ENCODE data around the gene CLCN3. TPM values are rescaled to one million over a fixed set of nuclear protein-coding genes. Genes with fewer than 3 reads are reported as not detected.
A peak's percentile ranks its signal among the peaks of the same experiment; 100 is the strongest.

The CLCN3 gene
- total RNA-seq, 2 experiments from 2014 or later: 17.8 to 42.0 TPM

GRCh38 chr4:169716677-169717076 lies 96.3 kb downstream of the CLCN3 start:
- H3K4me2 ChIP-seq (ENCODE audit: low read length): no peak overlapping the region
- H2AFZ ChIP-seq (ENCODE audit: low read length): no peak overlapping the region
- no peaks in the 10 kb centered on the region for H3K9me3 ChIP-seq (ENCODE audit: low read length)
- DNase-seq (ENCODE audit: low spot score): no peak
- intact Hi-C loops (cut with micrococcal nuclease; ENCODE audit: unreplicated experiment): no loop called here
- H3K79me2 ChIP-seq (ENCODE audit: insufficient read depth, low read depth, low read length): no peaks in the 10 kb centered on the region
- no peak overlapping the region for H3K27ac ChIP-seq (ENCODE audit: low read depth, low read length, poor library complexity, severe bottlenecking)
- 0 out of 2 replicates have a peak, but pooled peaks cover 5% of the 10 kb centered on the region for H4K20me1 ChIP-seq (ENCODE audit: insufficient read depth, low read length)
- TF ChIP-seq CTCF (conservative IDR thresholded peaks at IDR 0.05; ENCODE audit: low read length): no peak
- TF ChIP-seq EZH2phosphoT487 (IDR thresholded peaks at IDR 0.05; ENCODE audit: borderline replicate concordance, low read depth, low read length): no peak
- POLR2A ChIA-PET: no interaction called here
- no peaks in the 10 kb centered on the region for H3K4me1 ChIP-seq (ENCODE audit: insufficient read depth, low read length, poor library complexity, severe bottlenecking)
- no TSS peak for BruUV-seq (replicated peaks)
- CTCF ChIA-PET (ENCODE audit: unreplicated experiment): no interaction called here
- no peaks in the 10 kb centered on the region for H3K9me2 ChIP-seq (ENCODE audit: insufficient read depth, low read length)
- H3K4me3 ChIP-seq (ENCODE audit: low read depth, low read length, poor library complexity, severe bottlenecking): no peak overlapping the region
- peaks cover 66% of the 10 kb centered on the region; the same call in 1 of the 2 replicates for H3K36me3 ChIP-seq (ENCODE audit: insufficient read depth, low read length)

GRCh38 chr4:169720529-169720928 lies 100.2 kb downstream of the CLCN3 start:
- ChIA-PET CTCF (ENCODE audit: unreplicated experiment) (no interaction called here), POLR2A (no interaction called here)
- no peak overlapping the region for H2AFZ ChIP-seq (ENCODE audit: low read length)
- H3K4me2 ChIP-seq (ENCODE audit: low read length): no peak overlapping the region
- TF ChIP-seq EZH2phosphoT487 (IDR thresholded peaks at IDR 0.05; ENCODE audit: borderline replicate concordance, low read depth, low read length) (no peak), CTCF (conservative IDR thresholded peaks at IDR 0.05; ENCODE audit: low read length) (no peak)
- no peak overlapping the region for H3K27ac ChIP-seq (ENCODE audit: low read depth, low read length, poor library complexity, severe bottlenecking)
- no peaks in the 10 kb centered on the region for H3K79me2 ChIP-seq (ENCODE audit: insufficient read depth, low read depth, low read length)
- intact Hi-C loops (cut with micrococcal nuclease; ENCODE audit: unreplicated experiment): loop anchor here (10.0 kb wide), 1 partner anchor 106 kb away; the partner anchor contains the start of gene NEK1
- no peak overlapping the region for H3K4me3 ChIP-seq (ENCODE audit: low read depth, low read length, poor library complexity, severe bottlenecking)
- 0 out of 2 replicates have a peak, but pooled peaks cover 5% of the 10 kb centered on the region for H4K20me1 ChIP-seq (ENCODE audit: insufficient read depth, low read length)
- BruUV-seq (replicated peaks): no TSS peak
- H3K36me3 ChIP-seq (ENCODE audit: insufficient read depth, low read length): peaks cover 47% of the 10 kb centered on the region; the same call in 1 of the 2 replicates
- no peaks in the 10 kb centered on the region for H3K9me3 ChIP-seq (ENCODE audit: low read length)
- no peaks in the 10 kb centered on the region for H3K4me1 ChIP-seq (ENCODE audit: insufficient read depth, low read length, poor library complexity, severe bottlenecking)
- DNase-seq (ENCODE audit: low spot score): no peak
- H3K9me2 ChIP-seq (ENCODE audit: insufficient read depth, low read length): no peaks in the 10 kb centered on the region

GRCh38 chr4:169723207-169723965 lies 103.0 kb downstream of the CLCN3 start:
- peak; percentile 30 for DNase-seq (ENCODE audit: low spot score)
- Histone ChIP-seq H3K4me2 (ENCODE audit: low read length) (no peak overlapping the region), H3K9me3 (ENCODE audit: low read length) (no peaks in the 10 kb centered on the region), H3K36me3 (ENCODE audit: insufficient read depth, low read length) (peaks cover 31% of the 10 kb centered on the region), H3K27ac (ENCODE audit: low read depth, low read length, poor library complexity, severe bottlenecking) (no peak overlapping the region), H3K4me3 (ENCODE audit: low read depth, low read length, poor library complexity, severe bottlenecking) (no peak overlapping the region), H3K4me1 (ENCODE audit: insufficient read depth, low read length, poor library complexity, severe bottlenecking) (no peaks in the 10 kb centered on the region), H3K79me2 (ENCODE audit: insufficient read depth, low read depth, low read length) (no peaks in the 10 kb centered on the region), H2AFZ (ENCODE audit: low read length) (no peak overlapping the region), H4K20me1 (ENCODE audit: insufficient read depth, low read length) (no peaks in the 10 kb centered on the region), H3K9me2 (ENCODE audit: insufficient read depth, low read length) (no peaks in the 10 kb centered on the region)
- intact Hi-C loops (cut with micrococcal nuclease; ENCODE audit: unreplicated experiment): loop anchor here (10.0 kb wide), 1 partner anchor 109 kb away; the partner anchor contains the start of gene NEK1
- no TSS peak for BruUV-seq (replicated peaks)
- POLR2A ChIA-PET: interaction anchor here (0.7 to 1.6 kb wide), 5 partner anchors 8 to 103 kb away, joined by 3 to 6 read pairs (median 3); partner anchors contain the start of gene CLCN3
- CTCF ChIA-PET (ENCODE audit: unreplicated experiment): no interaction called here
- TF ChIP-seq CTCF (conservative IDR thresholded peaks at IDR 0.05; ENCODE audit: low read length) (peak; percentile 72), EZH2phosphoT487 (IDR thresholded peaks at IDR 0.05; ENCODE audit: borderline replicate concordance, low read depth, low read length) (no peak)

Measured in OCI-LY7 (cell line).